H1 (cell line): ENCODE results near the gene MCCD1. TPM values are rescaled to one million over a fixed set of nuclear protein-coding genes. Genes with fewer than 3 reads are reported as not detected.

Source experiments
- CTCF ChIA-PET: fragments of 300-600 bp; sonication (Branson Sonifier 250); formaldehyde crosslinking; loops from one replicate; lab custom pipeline; 2021; ENCODE audit not compliant: partially characterized antibody; lab: Charles Lee
- POLR2A ChIA-PET: fragments of 300-600 bp; sonication (Branson Sonifier 250); formaldehyde crosslinking; loops from one replicate; lab custom pipeline; 2021; ENCODE audit warnings: inconsistent platforms; ENCODE audit not compliant: partially characterized antibody; lab: Charles Lee
- DNase-seq, 2 experiments: peaks; one replicate each; pipeline versions ENCODE4 v3.0.0 to v3.0.0-alpha.2; 2010 to 2022; ENCODE audit warnings: low spot score in 2 of 2, low read depth in 1 of 2, mixed read lengths in 1 of 2
- FAIRE-seq: peaks from 2 replicates; lab custom pipeline; 2011; peaks lifted over from hg19 to GRCh38; lab: Jason Lieb, UNC
- H2AFZ ChIP-seq: 2 replicates; pipeline ENCODE4 v1.8.1; 2012; ENCODE audit warnings: low read length, inconsistent platforms
- H2AK5ac ChIP-seq: 2 replicates; pipeline ENCODE4 v1.6.1; 2013; ENCODE audit warnings: low read depth, low read length
- H2BK120ac ChIP-seq: replicated peaks from 2 replicates; pipeline ENCODE3; 2013; ENCODE audit warnings: low read depth, low read length, inconsistent platforms
- H2BK12ac ChIP-seq: 2 replicates; pipeline ENCODE4 v1.6.1; 2013; ENCODE audit warnings: low read depth, low read length
- H2BK15ac ChIP-seq: 2 replicates; pipeline ENCODE4 v1.6.1; 2013; ENCODE audit warnings: low read length
- H2BK20ac ChIP-seq: 2 replicates; pipeline ENCODE4 v1.6.1; 2013; ENCODE audit warnings: low read length
- H2BK5ac ChIP-seq: 2 replicates; pipeline ENCODE4 v1.6.1; 2013; ENCODE audit warnings: low read depth, low read length
- H3K14ac ChIP-seq: 2 replicates; pipeline ENCODE4 v1.6.1; 2013; ENCODE audit warnings: inconsistent platforms; ENCODE audit not compliant: insufficient read length
- H3K18ac ChIP-seq: 2 replicates; pipeline ENCODE4 v1.6.1; 2013; ENCODE audit warnings: low read length; ENCODE audit errors: extremely low read depth
- H3K23ac ChIP-seq: 2 replicates; pipeline ENCODE4 v1.6.1; 2013; ENCODE audit warnings: inconsistent platforms; ENCODE audit not compliant: insufficient read length
- H3K23me2 ChIP-seq: 2 replicates; pipeline ENCODE4 v1.6.1; 2013; ENCODE audit warnings: low read depth, low read length
- H3K27ac ChIP-seq: 2 replicates; pipeline ENCODE4 v1.6.1; 2011; ENCODE audit warnings: low read depth, low read length, inconsistent platforms
- H3K27me3 ChIP-seq, 4 experiments: replicated peaks in 1 of 4; 1 replicate in 1 of 4; 2 replicates in 3 of 4; pipeline versions ENCODE4 v1.6.1 to v1.8.1; 2011 to 2013; ENCODE audit warnings: low read length in 3 of 4, mild to moderate bottlenecking in 3 of 4, inconsistent platforms in 2 of 4, mixed read lengths in 2 of 4, moderate library complexity in 1 of 4; ENCODE audit not compliant: control insufficient read depth in 3 of 4, insufficient read depth in 3 of 4; ENCODE audit errors: extremely low read depth in 1 of 4
- H3K36me3 ChIP-seq, 4 experiments: 2 replicates each; pipeline versions ENCODE4 v1.6.1 to v1.8.1; 2011 to 2013; ENCODE audit warnings: mild to moderate bottlenecking in 4 of 4, low read length in 3 of 4, moderate library complexity in 2 of 4, control low read depth in 1 of 4, inconsistent platforms in 1 of 4; ENCODE audit not compliant: insufficient read depth in 4 of 4, control insufficient read depth in 2 of 4
- H3K4ac ChIP-seq: replicated peaks from 2 replicates; pipeline ENCODE3; 2013; ENCODE audit warnings: low read length, low read depth, mixed read lengths, inconsistent platforms; ENCODE audit not compliant: insufficient read length
- H3K4me1 ChIP-seq, 4 experiments: replicated peaks in 1 of 4; 1 replicate in 1 of 4; 2 replicates in 3 of 4; pipeline versions ENCODE4 v1.6.1 to v1.8.1; 2011 to 2013; ENCODE audit warnings: low read length in 3 of 4, inconsistent platforms in 2 of 4, mixed read lengths in 1 of 4; ENCODE audit not compliant: insufficient read depth in 4 of 4, control insufficient read depth in 3 of 4
- H3K4me2 ChIP-seq, 2 experiments: 2 replicates each; pipeline versions ENCODE4 v1.6.1 to v1.8.1; 2011 to 2013; ENCODE audit warnings: low read depth in 2 of 2, low read length in 2 of 2, control low read depth in 1 of 2, inconsistent platforms in 1 of 2, mild to moderate bottlenecking in 1 of 2; ENCODE audit not compliant: insufficient read depth in 1 of 2
- H3K4me3 ChIP-seq, 4 experiments: fragments of 200-600, 300-600 bp in 1 of 4; sonication (generic), shearing (Covaris generic), sonication (Bioruptor Twin) in 1 of 4; 2 replicates each; pipeline versions ENCODE4 v1.5.1 to v1.8.1; 2011 to 2016; ENCODE audit warnings: low read length in 4 of 4, low read depth in 3 of 4, control low read depth in 2 of 4, inconsistent platforms in 2 of 4, mild to moderate bottlenecking in 2 of 4, mixed read lengths in 1 of 4, moderate library complexity in 1 of 4; ENCODE audit not compliant: insufficient read depth in 2 of 4; ENCODE audit errors: extremely low read depth in 1 of 4
- H3K56ac ChIP-seq: replicated peaks from 2 replicates; pipeline ENCODE3; 2013; ENCODE audit warnings: low read depth, mild to moderate bottlenecking, mixed read lengths, low read length, inconsistent platforms; ENCODE audit not compliant: insufficient read length
- H3K79me1 ChIP-seq: 2 replicates; pipeline ENCODE4 v1.6.1; 2013; ENCODE audit warnings: low read depth, low read length, control low read depth
- H3K79me2 ChIP-seq, 2 experiments: 2 replicates each; pipeline versions ENCODE4 v1.6.1 to v1.8.1; 2012 to 2013; ENCODE audit warnings: low read length in 2 of 2, mild to moderate bottlenecking in 2 of 2, inconsistent platforms in 1 of 2; ENCODE audit not compliant: insufficient read depth in 2 of 2, control insufficient read depth in 1 of 2
- H3K9ac ChIP-seq, 4 experiments: replicated peaks in 1 of 4; 1 replicate in 1 of 4; 2 replicates in 3 of 4; pipeline versions ENCODE4 v1.6.1 to v1.8.1; 2011 to 2013; ENCODE audit warnings: low read depth in 3 of 4, low read length in 3 of 4, control low read depth in 2 of 4, mild to moderate bottlenecking in 2 of 4, moderate library complexity in 2 of 4, inconsistent platforms in 1 of 4; ENCODE audit errors: extremely low read depth in 1 of 4
- H3K9me3 ChIP-seq, 2 experiments: 2 replicates each; pipeline versions ENCODE4 v1.6.1 to v1.8.1; 2012 to 2013; ENCODE audit warnings: mild to moderate bottlenecking in 2 of 2, moderate library complexity in 2 of 2, control low read depth in 1 of 2, inconsistent platforms in 1 of 2, low read depth in 1 of 2, low read length in 1 of 2, mixed read lengths in 1 of 2; ENCODE audit not compliant: insufficient read depth in 2 of 2
- H4K20me1 ChIP-seq, 2 experiments: replicated peaks in 1 of 2; 2 replicates each; pipeline versions ENCODE3 to v1.8.1; 2011 to 2013; ENCODE audit warnings: inconsistent platforms in 2 of 2, low read length in 2 of 2, mild to moderate bottlenecking in 1 of 2; ENCODE audit not compliant: insufficient read depth in 2 of 2, control insufficient read depth in 1 of 2
- H4K5ac ChIP-seq: 2 replicates; pipeline ENCODE4 v1.6.1; 2013; ENCODE audit warnings: low read length, low read depth, mixed read lengths, inconsistent platforms; ENCODE audit not compliant: insufficient read length
- H4K8ac ChIP-seq: 2 replicates; pipeline ENCODE4 v1.8.0; 2013; ENCODE audit warnings: mild to moderate bottlenecking, moderate library complexity, low read length, inconsistent platforms; ENCODE audit not compliant: insufficient read depth; ENCODE audit errors: extremely low read depth
- H4K91ac ChIP-seq: replicated peaks from 2 replicates; pipeline ENCODE3; 2013; ENCODE audit warnings: low read length, mixed read lengths, inconsistent platforms; ENCODE audit not compliant: insufficient read length
- USF2 ChIP-seq: IDR thresholded peaks from 2 replicates; pipeline ENCODE4 v1.6.1; 2011; ENCODE audit warnings: low read length, improper control_type of control experiment
- YY1 ChIP-seq: IDR thresholded peaks from 2 replicates; pipeline ENCODE4 v1.6.1; 2011; ENCODE audit warnings: low read depth, mild to moderate bottlenecking, low read length
- WGBS, 2 experiments: shearing (Covaris generic) in 1 of 2; methylation state at CpG; one replicate each; pipeline versions ENCODE4 v1.1.6 to v1.1.7; 2013 to 2015; ENCODE audit warnings: low lambda C conversion rate in 2 of 2, mixed read lengths in 2 of 2, inconsistent platforms in 1 of 2, low coverage in 1 of 2, missing lambda C conversion rate in 1 of 2; ENCODE audit not compliant: insufficient replicate concordance in 2 of 2, insufficient coverage in 1 of 2, insufficient read length in 1 of 2; ENCODE audit errors: extremely low coverage in 1 of 2, missing lambda C conversion rate in 1 of 2; 5-methylcytosine and 5-hydroxymethylcytosine counted together
- polyA plus RNA-seq, 7 experiments: library from polyadenylated mRNA; depleted of rRNA in 3 of 7; stranded (reverse) in 5 of 7; unstranded in 2 of 7; fragments of >200 nt in 5 of 7; fragments of 200-250 nt in 2 of 7; gene quantifications; 1 replicate in 5 of 7; 2 replicates in 1 of 7; 4 replicates in 1 of 7; pipeline versions ENCODE4 v1.2.1 to v1.2.3, GENCODE V29; 2011 to 2013; ENCODE audit warnings: missing spikeins in 2 of 7, mixed read lengths in 2 of 7
- total RNA-seq: library from RNA; stranded (reverse); fragmentation: NEBNext Ultra II Directional; extraction: Animal tissue kit (Norgen Biotek cat#: 25700); gene quantifications from 2 replicates; pipeline ENCODE4 v1.2.1, GENCODE V29; 2021

Gene MCCD1
- total and polyA plus RNA-seq, 2 of the 8 experiments (the other 6 are each of a cell fraction or from before 2014, with no cell fraction given) = not detected

GRCh38 chr6:31544676-31545075 is 15.9 kb downstream of the MCCD1 start:
- H3K4me2 ChIP-seq = no peak overlapping the region
- H4K5ac ChIP-seq = no peak overlapping the region
- no peak for FAIRE-seq
- no peak overlapping the region for H3K9ac ChIP-seq
- no peak overlapping the region for H2BK120ac ChIP-seq
- H2BK12ac ChIP-seq = no peak overlapping the region
- H3K27ac ChIP-seq = no peak overlapping the region
- no peak overlapping the region for H3K23ac ChIP-seq
- POLR2A ChIA-PET = interaction anchor here (4.8 to 18.4 kb wide), 5 partner anchors 14 to 108 kb away, joined by 37 to 428 read pairs (median 99); partner anchors contain the start of genes BAG6, MCCD1, MICB and NCR3
- H4K8ac ChIP-seq = no peak overlapping the region
- CTCF ChIA-PET = interaction anchor here (10.6 to 24.7 kb wide), 2 partner anchors 39 to 57 kb away, joined by 254 to 613 read pairs; partner anchors contain the start of genes LST1, LTB and NCR3
- no peaks in the 10 kb centered on the region for H3K27me3 ChIP-seq
- H3K18ac ChIP-seq = no peak overlapping the region
- no peak overlapping the region for H2BK20ac ChIP-seq
- H3K56ac ChIP-seq = no peak overlapping the region
- H2AK5ac ChIP-seq = no peak overlapping the region
- TF ChIP-seq USF2 (no peak), YY1 (no peak)
- H4K20me1 ChIP-seq = peaks cover 7 to 10% of the 10 kb centered on the region in 2 experiments
- peaks cover 7% of the 10 kb centered on the region for H3K23me2 ChIP-seq
- no peaks in the 10 kb centered on the region; the same call in 1 of the 2 replicates for H3K79me1 ChIP-seq
- no peak overlapping the region for H3K14ac ChIP-seq
- DNase-seq = no peak
- H2AFZ ChIP-seq = no peak overlapping the region
- peaks cover 5 to 13% (median 7%) of the 10 kb centered on the region in 4 experiments; a peak in 7 of 8 replicates for H3K36me3 ChIP-seq
- peaks cover 18 to 36% of the 10 kb centered on the region in 2 experiments for H3K79me2 ChIP-seq
- no peak overlapping the region for H4K91ac ChIP-seq
- peaks cover 4 to 14% (median 9%) of the 10 kb centered on the region in 4 experiments; a peak in 6 of 7 replicates for H3K4me1 ChIP-seq
- no peak overlapping the region for H3K4me3 ChIP-seq
- no peaks in the 10 kb centered on the region for H3K9me3 ChIP-seq
- H3K4ac ChIP-seq = no peak overlapping the region
- H2BK15ac ChIP-seq = no peak overlapping the region
- H2BK5ac ChIP-seq = no peak overlapping the region
- WGBS, 2 experiments = 73% methylated on average over 2 of the region's 2 CpGs; no CpG with 5 or more reads in 1 of the 2 experiments
